Endothelial cell of umbilical vein (primary cell): ENCODE measurements around the gene LCA5L. TPM values are rescaled to one million over a fixed set of nuclear protein-coding genes. Genes with fewer than 3 reads are reported as not detected.

Experiments used
- BruUV-seq: library from RNA; stranded (reverse); fragments of 400-500 nt; replicated peaks from 2 replicates; lab custom pipeline; 2021; lab: Mats Ljungman, UMichigan
- CTCF ChIA-PET: fragments of 300-600, 350-600 bp; sonication (Branson Sonifier 250); formaldehyde crosslinking; loops from one replicate; lab custom pipeline; 2021; ENCODE audit warnings: antibody characterized with exemption, inconsistent platforms; lab: Charles Lee
- POLR2A ChIA-PET: fragments of 300-600, 350-600 bp; sonication (Branson Sonifier 250); formaldehyde crosslinking; loops from one replicate; lab custom pipeline; 2021; ENCODE audit warnings: antibody characterized with exemption, inconsistent platforms; lab: Charles Lee
- DNase-seq: peaks from one replicate; pipeline ENCODE4 v3.0.0-alpha.2; 2011; ENCODE audit warnings: low read depth, low spot score
- FAIRE-seq: peaks from 2 replicates; lab custom pipeline; 2011; peaks lifted over from hg19 to GRCh38; lab: Jason Lieb, UNC
- H2AFZ ChIP-seq: 2 replicates; pipeline ENCODE4 v1.6.0; 2012; ENCODE audit warnings: low read depth, low read length, control low read depth, inconsistent platforms
- H3K27ac ChIP-seq: 2 replicates; pipeline ENCODE4 v1.5.1; 2011; ENCODE audit warnings: low read depth, mild to moderate bottlenecking, control low read depth, low read length, moderate library complexity; ENCODE audit not compliant: insufficient read depth
- H3K27me3 ChIP-seq, 2 experiments: 2 replicates each; pipeline versions ENCODE4 v1.6.0 to v1.6.1; 2011; ENCODE audit warnings: low read length in 2 of 2, mixed read lengths in 1 of 2; ENCODE audit not compliant: control insufficient read depth in 2 of 2, insufficient read depth in 2 of 2
- H3K36me3 ChIP-seq, 2 experiments: 2 replicates in 1 of 2; 3 replicates in 1 of 2; pipeline ENCODE4 v1.5.1; 2011; ENCODE audit warnings: low read length in 2 of 2, mild to moderate bottlenecking in 1 of 2, moderate library complexity in 1 of 2; ENCODE audit not compliant: control insufficient read depth in 2 of 2, insufficient read depth in 2 of 2; ENCODE audit errors: extremely low read depth in 1 of 2
- H3K4me1 ChIP-seq: 3 replicates; pipeline ENCODE4 v1.5.1; 2011; ENCODE audit warnings: mild to moderate bottlenecking, low read length; ENCODE audit not compliant: control insufficient read depth, insufficient read depth; ENCODE audit errors: extremely low read depth
- H3K4me2 ChIP-seq: 2 replicates; pipeline ENCODE4 v1.6.1; 2011; ENCODE audit warnings: low read length, control low read depth, mixed read lengths; ENCODE audit not compliant: insufficient read depth
- H3K4me3 ChIP-seq, 3 experiments: fragments of 200-600 bp in 1 of 3; sonication (generic), shearing (Covaris generic) in 1 of 3; replicated peaks in 1 of 3; 2 replicates each; pipeline ENCODE4 v1.5.1; 2011 to 2016; ENCODE audit warnings: control low read depth in 3 of 3, low read length in 3 of 3, mild to moderate bottlenecking in 2 of 3, inconsistent platforms in 1 of 3, low read depth in 1 of 3, moderate library complexity in 1 of 3; ENCODE audit not compliant: insufficient read depth in 1 of 3
- H3K79me2 ChIP-seq: 2 replicates; pipeline ENCODE4 v1.6.0; 2012; ENCODE audit warnings: low read length, inconsistent platforms; ENCODE audit not compliant: control insufficient read depth, insufficient read depth
- H3K9ac ChIP-seq: replicated peaks from 2 replicates; pipeline ENCODE3; 2011; ENCODE audit warnings: low read length, control low read depth; ENCODE audit not compliant: insufficient read depth; ENCODE audit errors: extremely low read depth
- H3K9me1 ChIP-seq: replicated peaks from 3 replicates; pipeline ENCODE4 v1.6.0; 2011; ENCODE audit warnings: mild to moderate bottlenecking, low read length; ENCODE audit not compliant: control insufficient read depth, insufficient read depth; ENCODE audit errors: extremely low read depth
- H3K9me3 ChIP-seq: replicated peaks from 2 replicates; pipeline ENCODE4 v1.5.1; 2012; ENCODE audit warnings: low read length, inconsistent platforms; ENCODE audit not compliant: control insufficient read depth, insufficient read depth
- H4K20me1 ChIP-seq: replicated peaks from 2 replicates; pipeline ENCODE3; 2011; ENCODE audit warnings: mild to moderate bottlenecking, low read length; ENCODE audit not compliant: control insufficient read depth, insufficient read depth; ENCODE audit errors: extremely low read depth
- EZH2 ChIP-seq: IDR thresholded peaks from 2 replicates; pipeline ENCODE4 v1.6.1; 2012; ENCODE audit warnings: borderline replicate concordance, low read depth, mild to moderate bottlenecking, moderate library complexity, low read length, inconsistent platforms; ENCODE audit not compliant: severe bottlenecking
- FOS ChIP-seq: IDR thresholded peaks from 2 replicates; pipeline ENCODE4 v1.6.1; 2011; ENCODE audit warnings: mild to moderate bottlenecking, low read length, moderate library complexity, borderline replicate concordance; ENCODE audit not compliant: insufficient read depth
- GATA2 ChIP-seq: IDR thresholded peaks from 2 replicates; pipeline ENCODE4 v1.7.0; 2011; ENCODE audit warnings: low read depth, mild to moderate bottlenecking, moderate library complexity, mixed read lengths, low read length; ENCODE audit not compliant: insufficient read length, insufficient read depth
- JUN ChIP-seq: IDR thresholded peaks from 2 replicates; pipeline ENCODE4 v1.6.1; 2011; ENCODE audit warnings: borderline replicate concordance, low read depth; ENCODE audit not compliant: insufficient read length, insufficient read depth
- MYC ChIP-seq: IDR thresholded peaks from one replicate; pipeline ENCODE4 v1.6.1; 2011; ENCODE audit warnings: mild to moderate bottlenecking, low read depth, low read length
- POLR2A ChIP-seq: IDR thresholded peaks from 2 replicates; pipeline ENCODE4 v1.6.1; 2012; ENCODE audit warnings: low read depth, mild to moderate bottlenecking, control low read depth, low read length
- POLR2AphosphoS5 ChIP-seq: IDR thresholded peaks from 2 replicates; pipeline ENCODE4 v1.6.1; 2012; ENCODE audit warnings: low read depth, mild to moderate bottlenecking, control low read depth, low read length, moderate library complexity; ENCODE audit not compliant: insufficient read depth
- dilution Hi-C: fragments of 300-500 bp; cut with MboI; formaldehyde crosslinking; loops from one replicate; pipeline ENCODE4 v1.15.0; 2019; ENCODE audit warnings: low sequenced_read_pairs; ENCODE audit not compliant: extremely low pct_ligation_motif_present
- intact Hi-C: fragments of 100-400 bp; cut with micrococcal nuclease; formaldehyde crosslinking; loops from one replicate; pipeline ENCODE4 v1.10.0; 2022
- polyA plus RNA-seq, 4 experiments: library from polyadenylated mRNA; depleted of rRNA in 3 of 4; stranded (reverse) in 3 of 4; unstranded in 1 of 4; fragments of >200 nt; gene quantifications; 2 replicates each; pipeline versions ENCODE4 v1.2.1 to v1.2.3, GENCODE V29; 2011 to 2012; ENCODE audit warnings: missing spikeins in 1 of 4
- total RNA-seq: library from RNA; stranded (reverse); gene quantifications from 2 replicates; pipeline ENCODE4 v1.2.3, GENCODE V29; 2021
- TF ChIP-seq, protein P1 (sequence below), 2 donors: IDR thresholded peaks; 1 replicate in 1 of 2; 2 replicates in 1 of 2; pipeline ENCODE4 v1.5.1; 2011; ENCODE audit warnings: low read length in 2 of 2, mild to moderate bottlenecking in 2 of 2, moderate library complexity in 2 of 2, control low read depth in 1 of 2, inconsistent platforms in 1 of 2, low read depth in 1 of 2; ENCODE audit not compliant: insufficient read depth in 1 of 2; ENCODE audit errors: extremely low read depth in 1 of 2
- TF ChIP-seq, protein P2 (sequence below): IDR thresholded peaks from 2 replicates; pipeline ENCODE4 v1.6.1; 2011; ENCODE audit not compliant: insufficient read depth, insufficient read length

Gene LCA5L
- total and polyA plus RNA-seq, 2 donors (not counting 3 experiments of a cell fraction or from before 2014, with no cell fraction given) = 0.26 to 1.0 TPM

DNA sequence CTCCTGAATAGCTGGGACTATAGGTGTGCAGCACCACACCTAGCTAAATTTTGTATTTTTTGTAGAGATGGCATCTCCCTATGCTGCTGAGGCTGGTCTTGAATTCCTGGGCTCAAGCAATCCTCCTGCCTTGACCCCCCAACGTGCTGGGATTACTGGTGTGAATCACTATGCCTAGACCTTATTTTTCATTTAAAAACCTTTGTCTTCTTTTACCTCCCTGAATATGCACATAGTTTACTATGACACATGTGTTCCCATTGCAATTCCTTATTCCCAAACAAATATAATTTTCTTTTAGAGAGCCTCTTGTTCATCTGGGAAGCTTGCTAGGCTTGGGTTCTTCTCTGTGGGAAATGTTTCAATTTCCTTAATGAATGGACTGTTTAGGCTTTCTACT, 23.0 kb upstream of the LCA5L start:
- Histone ChIP-seq H3K79me2 (no peaks in the 10 kb centered on the region), H3K27ac (no peak overlapping the region), H4K20me1 (no peaks in the 10 kb centered on the region), H3K9me1 (no peaks in the 10 kb centered on the region), H3K9ac (no peak overlapping the region), H3K27me3 (no peaks in the 10 kb centered on the region), H3K36me3 (no peaks in the 10 kb centered on the region), H2AFZ (no peak overlapping the region), H3K4me1 (no peaks in the 10 kb centered on the region), H3K4me3 (no peak overlapping the region), H3K9me3 (no peaks in the 10 kb centered on the region), H3K4me2 (no peak overlapping the region)
- CTCF ChIA-PET = no interaction called here
- dilution Hi-C loops = no loop called here
- no peak for DNase-seq
- no peak for FAIRE-seq
- TF ChIP-seq, protein P1, sequence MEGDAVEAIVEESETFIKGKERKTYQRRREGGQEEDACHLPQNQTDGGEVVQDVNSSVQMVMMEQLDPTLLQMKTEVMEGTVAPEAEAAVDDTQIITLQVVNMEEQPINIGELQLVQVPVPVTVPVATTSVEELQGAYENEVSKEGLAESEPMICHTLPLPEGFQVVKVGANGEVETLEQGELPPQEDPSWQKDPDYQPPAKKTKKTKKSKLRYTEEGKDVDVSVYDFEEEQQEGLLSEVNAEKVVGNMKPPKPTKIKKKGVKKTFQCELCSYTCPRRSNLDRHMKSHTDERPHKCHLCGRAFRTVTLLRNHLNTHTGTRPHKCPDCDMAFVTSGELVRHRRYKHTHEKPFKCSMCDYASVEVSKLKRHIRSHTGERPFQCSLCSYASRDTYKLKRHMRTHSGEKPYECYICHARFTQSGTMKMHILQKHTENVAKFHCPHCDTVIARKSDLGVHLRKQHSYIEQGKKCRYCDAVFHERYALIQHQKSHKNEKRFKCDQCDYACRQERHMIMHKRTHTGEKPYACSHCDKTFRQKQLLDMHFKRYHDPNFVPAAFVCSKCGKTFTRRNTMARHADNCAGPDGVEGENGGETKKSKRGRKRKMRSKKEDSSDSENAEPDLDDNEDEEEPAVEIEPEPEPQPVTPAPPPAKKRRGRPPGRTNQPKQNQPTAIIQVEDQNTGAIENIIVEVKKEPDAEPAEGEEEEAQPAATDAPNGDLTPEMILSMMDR (IDR thresholded peaks at IDR 0.05; ENCODE audit: extremely low read depth in 1 of 2, insufficient read depth in 1 of 2, low read depth in 1 of 2, low read length in 2 of 2) = no peak
- no peak for TF ChIP-seq POLR2AphosphoS5
- no peak for TF ChIP-seq JUN
- TF ChIP-seq POLR2A = no peak
- TF ChIP-seq MYC = no peak
- TF ChIP-seq, protein P2, sequence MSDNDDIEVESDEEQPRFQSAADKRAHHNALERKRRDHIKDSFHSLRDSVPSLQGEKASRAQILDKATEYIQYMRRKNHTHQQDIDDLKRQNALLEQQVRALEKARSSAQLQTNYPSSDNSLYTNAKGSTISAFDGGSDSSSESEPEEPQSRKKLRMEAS = no peak
- no peak for TF ChIP-seq GATA2
- no peak for TF ChIP-seq FOS
- TF ChIP-seq EZH2 = no peak
- no TSS peak for BruUV-seq
- POLR2A ChIA-PET = no interaction called here
- intact Hi-C loops = no loop called here
